Measurements from ENCODE around the gene MPRIP.

- TF ChIP-seq, protein P1, sequence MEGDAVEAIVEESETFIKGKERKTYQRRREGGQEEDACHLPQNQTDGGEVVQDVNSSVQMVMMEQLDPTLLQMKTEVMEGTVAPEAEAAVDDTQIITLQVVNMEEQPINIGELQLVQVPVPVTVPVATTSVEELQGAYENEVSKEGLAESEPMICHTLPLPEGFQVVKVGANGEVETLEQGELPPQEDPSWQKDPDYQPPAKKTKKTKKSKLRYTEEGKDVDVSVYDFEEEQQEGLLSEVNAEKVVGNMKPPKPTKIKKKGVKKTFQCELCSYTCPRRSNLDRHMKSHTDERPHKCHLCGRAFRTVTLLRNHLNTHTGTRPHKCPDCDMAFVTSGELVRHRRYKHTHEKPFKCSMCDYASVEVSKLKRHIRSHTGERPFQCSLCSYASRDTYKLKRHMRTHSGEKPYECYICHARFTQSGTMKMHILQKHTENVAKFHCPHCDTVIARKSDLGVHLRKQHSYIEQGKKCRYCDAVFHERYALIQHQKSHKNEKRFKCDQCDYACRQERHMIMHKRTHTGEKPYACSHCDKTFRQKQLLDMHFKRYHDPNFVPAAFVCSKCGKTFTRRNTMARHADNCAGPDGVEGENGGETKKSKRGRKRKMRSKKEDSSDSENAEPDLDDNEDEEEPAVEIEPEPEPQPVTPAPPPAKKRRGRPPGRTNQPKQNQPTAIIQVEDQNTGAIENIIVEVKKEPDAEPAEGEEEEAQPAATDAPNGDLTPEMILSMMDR (IDR thresholded peaks at IDR 0.05) = no peak
- TF ChIP-seq POLR2A (IDR thresholded peaks at IDR 0.05) = no peak
Observed at GRCh38 chr17:17024778-17025300, 17.4 kb upstream of the MPRIP start.
